ENCODE measurements around the gene MICAL3. TPM values are rescaled to one million over a fixed set of nuclear protein-coding genes. Genes with fewer than 3 reads are reported as not detected.

Gene MICAL3
- total RNA-seq, 4 donors from 2014 or later, result 45.2 to 56.3 (median 46.3) TPM

DNA sequence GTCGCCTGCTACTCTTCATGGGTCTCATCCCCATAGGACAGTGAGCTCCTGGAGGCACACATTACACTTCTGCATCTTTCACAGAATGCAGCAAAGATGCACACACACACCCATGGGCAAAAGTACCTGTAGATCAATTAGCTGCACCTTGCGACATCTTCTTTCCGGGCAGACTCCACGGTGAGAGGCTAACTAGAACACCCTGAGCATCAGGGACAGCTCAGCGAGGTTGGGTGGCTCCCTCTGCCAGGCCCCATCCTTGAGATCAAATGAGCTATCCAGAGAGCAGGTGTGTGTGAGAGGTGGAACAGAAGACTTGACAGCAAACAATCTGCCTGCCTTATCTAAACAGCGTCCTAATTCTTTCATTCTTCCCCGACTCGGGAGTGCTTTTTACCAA lies 154.0 kb downstream of the MICAL3 start:
- no peaks in the 10 kb centered on the region for H3K9me3 ChIP-seq
- peaks cover 0 to 41% (median 13%) of the 10 kb centered on the region in 4 donors for H3K4me1 ChIP-seq
- no peak for DNase-seq (ENCODE audit: low spot score in 2 of 2)
- 82 to 86% methylated on average over 8 of the region's 8 CpGs for WGBS, 2 donors
- peak overlapping the region in 3 of 4 donors; percentile 64 to 94 (median 92) for H3K27ac ChIP-seq
- H3K27me3 ChIP-seq, result no peaks in the 10 kb centered on the region
- TF ChIP-seq, protein P1, sequence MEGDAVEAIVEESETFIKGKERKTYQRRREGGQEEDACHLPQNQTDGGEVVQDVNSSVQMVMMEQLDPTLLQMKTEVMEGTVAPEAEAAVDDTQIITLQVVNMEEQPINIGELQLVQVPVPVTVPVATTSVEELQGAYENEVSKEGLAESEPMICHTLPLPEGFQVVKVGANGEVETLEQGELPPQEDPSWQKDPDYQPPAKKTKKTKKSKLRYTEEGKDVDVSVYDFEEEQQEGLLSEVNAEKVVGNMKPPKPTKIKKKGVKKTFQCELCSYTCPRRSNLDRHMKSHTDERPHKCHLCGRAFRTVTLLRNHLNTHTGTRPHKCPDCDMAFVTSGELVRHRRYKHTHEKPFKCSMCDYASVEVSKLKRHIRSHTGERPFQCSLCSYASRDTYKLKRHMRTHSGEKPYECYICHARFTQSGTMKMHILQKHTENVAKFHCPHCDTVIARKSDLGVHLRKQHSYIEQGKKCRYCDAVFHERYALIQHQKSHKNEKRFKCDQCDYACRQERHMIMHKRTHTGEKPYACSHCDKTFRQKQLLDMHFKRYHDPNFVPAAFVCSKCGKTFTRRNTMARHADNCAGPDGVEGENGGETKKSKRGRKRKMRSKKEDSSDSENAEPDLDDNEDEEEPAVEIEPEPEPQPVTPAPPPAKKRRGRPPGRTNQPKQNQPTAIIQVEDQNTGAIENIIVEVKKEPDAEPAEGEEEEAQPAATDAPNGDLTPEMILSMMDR (IDR thresholded peaks at IDR 0.05), result no peak
- TF ChIP-seq POLR2A (IDR thresholded peaks at IDR 0.05) (no peak), EP300 (IDR thresholded peaks at IDR 0.05) (no peak)
- H3K4me3 ChIP-seq, result no peak overlapping the region
- peaks cover 0 to 71% (median 12%) of the 10 kb centered on the region in 3 donors for H3K36me3 ChIP-seq

DNA sequence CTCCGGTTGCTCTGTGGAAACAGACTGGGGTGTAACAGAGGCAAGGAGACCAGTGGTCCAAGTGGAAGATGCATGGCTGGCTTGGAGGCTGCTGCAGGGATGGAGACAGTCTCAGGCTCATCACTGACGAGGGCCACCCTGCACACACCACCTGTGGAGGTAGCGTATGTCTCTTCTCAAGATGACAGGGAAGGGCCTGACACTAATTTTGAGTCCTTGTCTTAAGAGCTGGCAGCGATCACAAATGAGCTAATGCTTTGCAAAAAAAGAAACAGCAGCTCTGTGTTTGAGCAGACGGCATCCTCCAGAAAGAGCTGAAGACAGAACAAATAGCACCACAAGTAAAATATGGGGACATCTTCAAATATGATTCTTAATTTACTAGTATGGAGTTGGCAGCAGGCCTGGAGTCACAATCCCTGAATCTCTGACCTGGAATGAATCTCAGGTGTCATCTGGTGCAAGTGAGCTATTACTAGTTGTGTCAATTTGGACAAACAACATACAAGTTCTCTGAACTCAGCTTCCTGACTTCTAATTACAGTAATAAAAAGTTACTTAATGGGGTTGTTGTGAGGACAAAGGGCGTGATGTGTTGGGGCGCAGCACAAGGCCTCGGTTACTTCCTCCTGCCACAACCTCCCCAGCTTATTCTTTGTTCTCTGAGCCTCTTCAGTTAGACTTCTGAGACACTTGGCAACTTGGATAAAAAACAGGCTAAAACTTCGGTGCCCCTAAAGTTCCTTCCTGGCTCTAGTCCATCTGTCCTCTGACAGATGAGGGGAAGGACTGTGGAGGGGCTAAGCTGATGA lies 154.9 kb downstream of the MICAL3 start:
- no peaks in the 10 kb centered on the region for H3K27me3 ChIP-seq
- 58 to 63% methylated on average over 9 of the region's 9 CpGs for WGBS, 2 donors
- H3K27ac ChIP-seq, result peak overlapping the region; percentile 9 to 94 (median 78)
- no peak for DNase-seq (ENCODE audit: low spot score in 2 of 2)
- peaks cover 0 to 71% (median 12%) of the 10 kb centered on the region in 3 donors for H3K36me3 ChIP-seq
- H3K9me3 ChIP-seq, result no peaks in the 10 kb centered on the region
- H3K4me3 ChIP-seq, result no peak overlapping the region
- peaks cover 0 to 42% (median 13%) of the 10 kb centered on the region in 4 donors for H3K4me1 ChIP-seq
- TF ChIP-seq POLR2A (IDR thresholded peaks at IDR 0.05), result no peak
- no peak for TF ChIP-seq EP300 (IDR thresholded peaks at IDR 0.05)
- TF ChIP-seq, protein P1 (IDR thresholded peaks at IDR 0.05), result no peak

DNA sequence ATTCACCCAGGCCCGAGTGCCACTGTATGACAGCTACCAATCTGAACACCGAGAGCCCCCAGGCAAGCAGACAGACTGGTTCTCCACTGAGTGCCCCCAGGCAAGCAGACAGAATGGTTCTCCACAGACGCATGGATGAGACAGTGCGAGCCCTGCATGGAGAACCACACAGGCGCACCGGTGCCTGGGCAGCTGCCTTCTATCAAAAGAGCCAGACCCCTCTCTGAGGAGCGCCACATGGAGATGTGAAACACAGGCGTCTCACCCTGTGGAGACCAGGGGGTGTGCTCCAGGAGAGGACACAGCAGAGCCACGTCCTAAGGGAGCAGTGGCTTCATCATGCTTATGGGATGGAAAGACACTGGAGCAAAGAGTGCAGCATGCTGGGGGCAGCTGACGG lies 155.6 kb downstream of the MICAL3 start:
- peaks cover 0 to 71% (median 7%) of the 10 kb centered on the region in 3 donors for H3K36me3 ChIP-seq
- WGBS, 2 donors, result 92 to 94% methylated on average over 10 of the region's 10 CpGs
- H3K9me3 ChIP-seq, result no peaks in the 10 kb centered on the region
- H3K27me3 ChIP-seq, result no peaks in the 10 kb centered on the region
- H3K4me1 ChIP-seq, result peaks cover 0 to 49% (median 13%) of the 10 kb centered on the region in 4 donors
- H3K27ac ChIP-seq, result peak overlapping the region; percentile 9 to 94 (median 72)
- no peak for DNase-seq (ENCODE audit: low spot score in 2 of 2)
- TF ChIP-seq EP300 (IDR thresholded peaks at IDR 0.05) (no peak), POLR2A (IDR thresholded peaks at IDR 0.05) (no peak)
- TF ChIP-seq, protein P1 (IDR thresholded peaks at IDR 0.05), result no peak
- H3K4me3 ChIP-seq, result no peak overlapping the region

DNA sequence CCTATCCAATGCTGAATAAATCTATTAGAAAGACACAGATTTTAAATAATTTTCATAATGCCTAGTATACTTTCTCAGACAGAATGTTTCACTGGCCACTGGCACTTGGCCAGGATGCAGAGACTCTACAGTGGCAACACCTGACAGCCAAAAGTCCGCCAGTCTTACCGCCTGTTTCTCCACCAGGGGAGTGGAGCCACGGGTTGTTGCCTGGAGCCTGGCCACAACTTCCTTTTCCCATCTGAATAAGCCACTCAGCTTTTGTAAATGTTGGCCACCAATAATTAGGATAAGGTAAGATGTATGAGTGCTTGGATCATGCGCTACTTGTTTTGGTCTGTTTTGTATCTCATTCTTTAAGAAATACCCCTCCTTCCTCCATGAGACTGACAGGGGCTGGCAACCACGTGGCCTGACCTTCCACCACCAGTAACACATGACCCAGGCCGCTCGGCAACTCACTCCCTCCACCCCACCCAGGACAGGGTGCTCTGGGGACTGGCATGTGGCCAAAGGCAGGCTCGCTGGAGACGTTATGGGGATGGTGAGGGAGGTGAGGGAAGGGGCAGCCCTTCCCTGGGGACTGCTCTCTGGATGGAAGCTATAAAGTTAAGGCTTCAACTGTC lies 157.1 kb downstream of the MICAL3 start:
- Histone ChIP-seq H3K27ac (peak overlapping the region; percentile 71 to 94 (median 86)), H3K27me3 (no peaks in the 10 kb centered on the region), H3K9me3 (no peaks in the 10 kb centered on the region), H3K4me3 (no peak overlapping the region), H3K4me1 (peaks cover 0 to 55% (median 13%) of the 10 kb centered on the region in 4 donors), H3K36me3 (peaks cover 0 to 64% (median 2%) of the 10 kb centered on the region in 3 donors)
- DNase-seq (ENCODE audit: low spot score in 2 of 2), result no peak
- 28 to 36% methylated on average over 9 of the region's 9 CpGs for WGBS, 2 donors
- peak in 1 of 2 donors; percentile 55 for TF ChIP-seq EP300 (IDR thresholded peaks at IDR 0.05)
- no peak for TF ChIP-seq POLR2A (IDR thresholded peaks at IDR 0.05)
- TF ChIP-seq, protein P1 (IDR thresholded peaks at IDR 0.05), result no peak

DNA sequence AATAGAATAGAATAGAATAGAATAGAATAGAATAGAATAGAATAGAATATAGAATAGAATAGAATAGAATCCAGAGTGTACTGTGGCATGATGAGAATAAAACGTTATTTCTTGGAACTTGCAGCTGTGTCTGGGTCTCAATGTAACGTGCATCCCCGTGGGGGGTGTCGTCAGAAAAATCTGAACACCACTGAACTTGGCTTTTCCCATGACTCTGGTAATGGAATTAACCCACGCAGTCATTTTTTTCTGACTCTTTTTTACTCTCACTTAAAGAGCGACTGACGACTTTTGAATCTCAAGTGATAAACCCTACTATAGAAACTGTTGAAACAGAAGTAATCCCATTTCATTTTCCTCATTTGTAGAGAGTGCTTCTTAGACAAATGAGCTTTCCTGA lies 157.7 kb downstream of the MICAL3 start:
- Histone ChIP-seq H3K9me3 (no peaks in the 10 kb centered on the region), H3K27ac (peak overlapping the region; percentile 71 to 94 (median 86)), H3K27me3 (no peaks in the 10 kb centered on the region), H3K36me3 (peaks cover 0 to 58% (median 0%) of the 10 kb centered on the region in 3 donors), H3K4me3 (no peak overlapping the region), H3K4me1 (peaks cover 0 to 61% (median 13%) of the 10 kb centered on the region in 4 donors)
- no peak for DNase-seq (ENCODE audit: low spot score in 2 of 2)
- 47 to 49% methylated on average over 7 of the region's 7 CpGs for WGBS, 2 donors
- TF ChIP-seq POLR2A (IDR thresholded peaks at IDR 0.05) (no peak), EP300 (IDR thresholded peaks at IDR 0.05) (no peak)
- TF ChIP-seq, protein P1 (IDR thresholded peaks at IDR 0.05), result no peak

Data from tibial nerve (tissue), 4 donors.